Mucosa of descending colon (tissue), 3 donors: ENCODE data around the gene RNF8. TPM values are rescaled to one million over a fixed set of nuclear protein-coding genes. Genes with fewer than 3 reads are reported as not detected.

Experiments
- ATAC-seq: fragments of 200-7000 bp; cut with Tn5 transposase; one replicate; pipeline ENCODE4 v1.9.1; 2020; ENCODE audit warnings: mild to moderate bottlenecking, moderate library complexity
- DNase-seq, 3 donors: peaks; one replicate each; pipeline ENCODE4 v3.0.0-alpha.2; 2020
- H3K36me3 ChIP-seq: fragments of 200-600 bp; one replicate; pipeline ENCODE4 v1.8.0; 2021; ENCODE audit warnings: low read depth, mild to moderate bottlenecking
- H3K4me1 ChIP-seq: fragments of 200-600 bp; one replicate; pipeline ENCODE4 v1.8.0; 2021; ENCODE audit warnings: low read depth, mild to moderate bottlenecking
- H3K4me3 ChIP-seq: fragments of 200-600 bp; one replicate; pipeline ENCODE4 v1.8.0; 2021; ENCODE audit warnings: mild to moderate bottlenecking
- H3K9me3 ChIP-seq: fragments of 200-600 bp; one replicate; pipeline ENCODE4 v1.8.0; 2021; ENCODE audit warnings: mild to moderate bottlenecking
- CTCF ChIP-seq: fragments of 200-600 bp; IDR thresholded peaks from one replicate; pipeline ENCODE4 v1.8.0; 2022; ENCODE audit warnings: antibody characterized with exemption, mild to moderate bottlenecking
- intact Hi-C, 2 donors: fragments of 100-400 bp; cut with DNase I in 1 of 2; cut with micrococcal nuclease in 1 of 2; formaldehyde crosslinking; loops; one replicate each; pipeline versions ENCODE4 v1.11.0 to v1.11.1; 2022; cut with DNase I, micrococcal nuclease
- total RNA-seq, 3 donors: library from RNA; stranded (reverse); fragmentation: NEBNext Ultra II Directional in 2 of 3; extraction: Animal tissue kit (Norgen Biotek cat#: 25700) in 2 of 3; gene quantifications; one replicate each; pipeline versions ENCODE4 v1.2.1 to v1.2.4, GENCODE V29; 2021 to 2023
- donor health status: DM: no; HTN: no; CAD: no; lungs with moderate emphysema.
- donor health status: DM: no; HTN: no; CAD: no.
- donor health status: DM: no; HTN: yes; CAD: no.

Gene RNF8
- total RNA-seq, 3 donors from 2014 or later, result 11.2 to 16.3 (median 11.4) TPM

GRCh38 chr6:37319156-37319555 lies 34.6 kb upstream of the RNF8 start:
- DNase-seq (no peak), ATAC-seq (no peak)
- Histone ChIP-seq H3K9me3 (no peaks in the 10 kb centered on the region), H3K36me3 (no peaks in the 10 kb centered on the region), H3K4me3 (no peak overlapping the region), H3K4me1 (no peaks in the 10 kb centered on the region)
- no peak for TF ChIP-seq CTCF
- intact Hi-C loops, result no loop called here

- TF ChIP-seq CTCF, result no peak
- Histone ChIP-seq H3K4me1 (peaks cover 4% of the 10 kb centered on the region), H3K9me3 (no peaks in the 10 kb centered on the region), H3K36me3 (no peaks in the 10 kb centered on the region), H3K4me3 (no peak overlapping the region)
- DNase-seq (no peak), ATAC-seq (no peak)
- intact Hi-C loops, result loop anchor here in 1 of 2 donors (10.0 kb wide), 1 partner anchor 375 kb away; the partner anchor contains the start of gene MDGA1
These were observed 33.8 kb upstream of the RNF8 start for GRCh38 chr6:37319856-37320480.

GRCh38 chr6:37320646-37321045 lies 33.1 kb upstream of the RNF8 start:
- intact Hi-C loops, result loop anchor here in 1 of 2 donors (10.0 kb wide), 1 partner anchor 374 kb away; the partner anchor contains the start of gene MDGA1
- Histone ChIP-seq H3K9me3 (no peaks in the 10 kb centered on the region), H3K4me1 (peaks cover 6% of the 10 kb centered on the region), H3K36me3 (no peaks in the 10 kb centered on the region), H3K4me3 (no peak overlapping the region)
- no peak for TF ChIP-seq CTCF
- ATAC-seq, result no peak
- no peak for DNase-seq

- Histone ChIP-seq H3K36me3 (no peaks in the 10 kb centered on the region), H3K9me3 (no peaks in the 10 kb centered on the region), H3K4me1 (peaks cover 6% of the 10 kb centered on the region), H3K4me3 (no peak overlapping the region)
- ATAC-seq (no peak), DNase-seq (no peak)
- intact Hi-C loops, result loop anchor here in 1 of 2 donors (10.0 kb wide), 1 partner anchor 374 kb away; the partner anchor contains the start of gene MDGA1
- TF ChIP-seq CTCF, result no peak
These were observed 32.7 kb upstream of the RNF8 start for GRCh38 chr6:37321101-37321500.

- H3K36me3 ChIP-seq, result no peaks in the 10 kb centered on the region
- H3K4me3 ChIP-seq, result no peak overlapping the region
- intact Hi-C loops, result loop anchor here in 1 of 2 donors (10.0 kb wide), 1 partner anchor 373 kb away; the partner anchor contains the start of gene MDGA1
- ATAC-seq (no peak), DNase-seq (no peak)
- H3K4me1 ChIP-seq, result peaks cover 6% of the 10 kb centered on the region
- no peak for TF ChIP-seq CTCF
- H3K9me3 ChIP-seq, result no peaks in the 10 kb centered on the region
These were observed 32.0 kb upstream of the RNF8 start for GRCh38 chr6:37321516-37322415.
